Measurements from ENCODE around the gene KCNH8. TPM values are rescaled to one million over a fixed set of nuclear protein-coding genes. Genes with fewer than 3 reads are reported as not detected.

Gene KCNH8
- total RNA-seq, 2 donors from 2014 or later = 0.75 TPM; not detected in 1

DNA sequence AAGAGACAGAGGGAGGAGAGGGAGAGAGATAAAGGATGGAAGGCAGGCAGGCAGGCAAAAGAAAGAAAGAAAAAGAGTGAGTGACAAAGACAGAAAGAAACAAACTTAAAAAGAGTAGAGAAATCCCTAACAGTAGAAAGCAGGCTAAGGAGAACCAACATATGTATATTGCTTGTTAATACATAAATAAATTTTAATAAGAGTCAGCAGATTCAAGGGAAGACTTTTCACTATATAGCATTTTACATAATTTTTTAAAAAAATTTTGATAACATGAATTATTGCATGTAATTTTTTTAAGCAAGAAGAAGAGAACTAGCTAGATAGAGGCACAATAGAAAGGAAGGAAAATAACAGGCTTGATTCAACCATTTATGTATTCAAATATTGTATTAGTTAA is 291.6 kb downstream of the KCNH8 start:
- Mint-ChIP-seq H3K4me3 (no peak overlapping the region), H3K36me3 (ENCODE audit: low read depth) (no peaks in the 10 kb centered on the region), H3K27ac (no peak overlapping the region), H3K27me3 (no peaks in the 10 kb centered on the region), H3K4me1 (no peaks in the 10 kb centered on the region)
- H3K9me3 ChIP-seq (ENCODE audit: control insufficient read depth, low read length, poor library complexity, severe bottlenecking) = no peaks in the 10 kb centered on the region
- DNase-seq = no peak
- ATAC-seq = no peak

DNA sequence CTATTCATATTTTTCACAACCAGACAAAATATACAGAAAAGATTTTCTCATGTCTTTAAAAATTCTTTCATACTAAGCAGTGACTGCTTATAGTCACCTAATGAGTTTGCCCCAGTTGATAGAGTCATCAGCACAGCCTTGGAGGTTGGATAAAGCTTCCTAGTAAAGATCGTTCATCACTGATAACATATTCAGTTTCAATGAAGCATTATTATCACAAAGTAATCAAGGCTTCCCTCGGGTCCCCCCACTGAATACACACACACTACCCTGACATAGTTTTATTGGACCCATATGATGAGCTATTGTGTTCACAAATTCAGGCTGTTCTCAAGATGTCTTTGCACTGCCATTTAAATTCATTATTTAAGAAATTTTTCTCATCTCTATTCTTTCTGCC is 297.8 kb downstream of the KCNH8 start:
- H3K4me1 Mint-ChIP-seq = no peaks in the 10 kb centered on the region
- H3K9me3 ChIP-seq (ENCODE audit: control insufficient read depth, low read length, poor library complexity, severe bottlenecking) = no peaks in the 10 kb centered on the region
- ATAC-seq (no peak), DNase-seq (no peak)
- no peak overlapping the region for H3K27ac Mint-ChIP-seq
- H3K27me3 Mint-ChIP-seq = no peaks in the 10 kb centered on the region
- H3K4me3 Mint-ChIP-seq = no peak overlapping the region
- H3K36me3 Mint-ChIP-seq (ENCODE audit: low read depth) = no peaks in the 10 kb centered on the region

DNA sequence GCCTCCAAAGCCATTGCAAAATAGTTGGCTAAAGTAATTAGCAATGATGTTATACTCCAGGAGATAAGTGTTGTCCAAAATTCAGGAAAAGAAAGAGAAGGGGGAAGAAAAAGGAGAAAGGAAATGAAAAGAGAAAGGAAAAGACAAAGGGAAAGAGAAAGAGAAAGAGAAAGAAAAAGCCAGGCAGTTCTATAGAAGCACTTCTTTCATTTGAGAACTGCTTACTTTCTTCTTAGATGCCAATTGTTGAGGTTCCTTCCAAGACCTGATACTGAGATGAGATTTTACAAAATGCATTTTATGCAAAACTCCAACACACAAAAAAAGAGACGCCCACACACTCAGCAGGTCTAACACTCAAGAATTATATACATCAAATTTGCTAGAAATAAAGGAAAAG is 298.4 kb downstream of the KCNH8 start:
- Mint-ChIP-seq H3K27me3 (no peaks in the 10 kb centered on the region), H3K36me3 (ENCODE audit: low read depth) (no peaks in the 10 kb centered on the region), H3K27ac (no peak overlapping the region), H3K4me3 (no peak overlapping the region), H3K4me1 (no peaks in the 10 kb centered on the region)
- no peak for ATAC-seq
- DNase-seq = no peak
- no peaks in the 10 kb centered on the region for H3K9me3 ChIP-seq (ENCODE audit: control insufficient read depth, low read length, poor library complexity, severe bottlenecking)

DNA sequence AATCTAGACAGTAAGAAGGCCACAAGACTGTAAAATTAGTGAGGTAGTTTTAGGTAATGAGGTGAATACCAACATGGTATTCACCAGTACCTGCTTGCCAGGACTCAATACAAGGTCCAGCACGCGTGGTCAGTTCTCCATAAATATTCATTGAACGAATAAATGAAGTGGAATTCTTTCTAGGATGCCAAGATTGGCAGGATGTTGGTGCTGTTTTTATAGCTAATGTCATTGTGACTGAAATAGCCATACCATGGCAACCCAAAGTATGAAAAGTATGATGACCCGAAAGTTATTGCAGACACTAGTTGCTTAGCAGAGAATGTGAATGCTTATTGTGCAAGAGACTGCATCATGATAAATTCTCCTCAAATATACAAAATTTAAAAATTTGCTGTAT is 307.2 kb downstream of the KCNH8 start:
- DNase-seq (no peak), ATAC-seq (no peak)
- no peak overlapping the region for H3K27ac Mint-ChIP-seq
- no peaks in the 10 kb centered on the region for H3K36me3 Mint-ChIP-seq (ENCODE audit: low read depth)
- no peaks in the 10 kb centered on the region for H3K27me3 Mint-ChIP-seq
- H3K4me3 Mint-ChIP-seq = no peak overlapping the region
- H3K4me1 Mint-ChIP-seq = no peaks in the 10 kb centered on the region
- no peaks in the 10 kb centered on the region for H3K9me3 ChIP-seq (ENCODE audit: control insufficient read depth, low read length, poor library complexity, severe bottlenecking)

DNA sequence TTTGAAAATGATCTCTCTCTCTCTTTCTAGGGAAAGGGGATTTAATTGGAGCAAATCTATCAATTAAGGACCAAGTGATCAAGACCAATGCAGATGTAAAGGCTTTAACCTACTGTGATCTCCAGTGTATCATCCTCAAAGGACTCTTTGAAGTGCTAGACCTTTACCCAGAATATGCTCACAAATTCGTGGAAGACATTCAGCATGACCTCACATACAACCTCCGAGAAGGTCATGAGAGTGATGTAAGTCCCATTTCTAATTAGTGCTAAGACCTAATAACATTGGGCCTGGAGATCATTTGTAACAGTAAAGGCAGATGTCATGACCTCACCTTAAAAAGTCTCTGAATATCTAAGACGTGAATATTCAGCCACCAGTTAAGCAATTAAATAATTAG is 308.4 kb downstream of the KCNH8 start:
- Mint-ChIP-seq H3K36me3 (ENCODE audit: low read depth) (no peaks in the 10 kb centered on the region), H3K27me3 (no peaks in the 10 kb centered on the region), H3K4me3 (no peak overlapping the region), H3K27ac (no peak overlapping the region), H3K4me1 (no peaks in the 10 kb centered on the region)
- no peak for DNase-seq
- H3K9me3 ChIP-seq (ENCODE audit: control insufficient read depth, low read length, poor library complexity, severe bottlenecking) = no peaks in the 10 kb centered on the region
- ATAC-seq = no peak

DNA sequence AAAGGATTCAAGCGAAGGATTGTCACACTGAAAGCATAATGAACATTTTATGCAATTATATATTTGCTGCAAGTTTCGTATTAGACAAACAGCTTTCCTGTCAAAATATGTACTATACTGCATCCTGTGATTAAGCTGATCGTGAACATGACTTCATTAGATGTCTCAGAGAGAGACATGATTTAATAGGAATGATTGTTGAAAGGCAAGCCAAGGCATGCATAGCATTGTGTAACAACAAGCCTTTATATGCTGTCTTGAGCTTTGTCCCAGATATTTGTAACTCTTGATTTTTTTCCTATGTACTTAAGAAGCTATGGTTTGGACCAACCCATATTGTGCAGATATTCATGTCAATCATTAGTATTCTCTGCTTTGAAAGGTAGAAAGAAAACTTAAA is 309.1 kb downstream of the KCNH8 start:
- no peak for DNase-seq
- Mint-ChIP-seq H3K4me1 (no peaks in the 10 kb centered on the region), H3K4me3 (no peak overlapping the region), H3K27me3 (no peaks in the 10 kb centered on the region), H3K36me3 (ENCODE audit: low read depth) (no peaks in the 10 kb centered on the region), H3K27ac (no peak overlapping the region)
- no peak for ATAC-seq
- no peaks in the 10 kb centered on the region for H3K9me3 ChIP-seq (ENCODE audit: control insufficient read depth, low read length, poor library complexity, severe bottlenecking)

DNA sequence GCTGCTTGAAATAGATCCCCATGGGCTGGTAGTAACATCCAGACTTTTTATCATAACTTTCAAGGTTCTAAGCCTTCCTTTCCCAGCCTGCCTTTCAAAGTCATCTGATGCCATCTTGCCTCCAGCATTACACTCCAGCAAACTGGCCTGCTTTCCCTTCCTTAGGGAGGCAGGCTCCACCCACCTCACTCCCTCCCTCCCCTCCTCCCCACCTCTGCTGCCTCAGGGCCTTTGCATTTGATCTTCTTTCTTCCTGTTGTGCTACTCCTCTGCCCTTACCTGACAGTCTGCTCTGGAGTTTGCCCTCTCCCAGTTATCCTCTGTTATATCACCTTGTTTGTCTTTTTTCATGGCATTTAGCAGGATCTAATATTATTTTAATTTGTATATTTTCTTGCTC is 319.5 kb downstream of the KCNH8 start:
- no peaks in the 10 kb centered on the region for H3K9me3 ChIP-seq (ENCODE audit: control insufficient read depth, low read length, poor library complexity, severe bottlenecking)
- Mint-ChIP-seq H3K27me3 (no peaks in the 10 kb centered on the region), H3K36me3 (ENCODE audit: low read depth) (no peaks in the 10 kb centered on the region), H3K4me3 (no peak overlapping the region), H3K4me1 (no peaks in the 10 kb centered on the region), H3K27ac (no peak overlapping the region)
- DNase-seq (no peak), ATAC-seq (no peak)

DNA sequence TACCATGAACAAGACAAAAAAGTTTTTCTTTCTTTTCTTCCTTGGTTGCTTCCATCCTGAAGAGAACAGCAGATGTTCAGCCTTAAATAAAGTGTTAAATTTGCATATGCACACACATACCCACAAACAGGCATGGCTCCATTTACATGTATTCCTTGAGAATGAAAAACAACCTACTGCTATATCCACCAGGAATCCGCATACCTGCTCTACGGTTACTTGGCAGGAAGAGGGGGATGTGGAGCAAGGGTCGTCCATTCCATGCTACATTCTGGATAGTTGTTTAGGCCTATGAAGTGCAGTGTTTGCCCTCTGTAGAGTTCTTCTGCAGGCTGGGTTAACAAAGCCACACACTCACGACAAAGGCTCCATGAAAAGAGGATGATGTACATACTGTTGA is 322.8 kb downstream of the KCNH8 start:
- Mint-ChIP-seq H3K27ac (no peak overlapping the region), H3K36me3 (ENCODE audit: low read depth) (no peaks in the 10 kb centered on the region), H3K27me3 (no peaks in the 10 kb centered on the region), H3K4me1 (no peaks in the 10 kb centered on the region), H3K4me3 (no peak overlapping the region)
- ATAC-seq = no peak
- no peaks in the 10 kb centered on the region for H3K9me3 ChIP-seq (ENCODE audit: control insufficient read depth, low read length, poor library complexity, severe bottlenecking)
- no peak for DNase-seq

DNA sequence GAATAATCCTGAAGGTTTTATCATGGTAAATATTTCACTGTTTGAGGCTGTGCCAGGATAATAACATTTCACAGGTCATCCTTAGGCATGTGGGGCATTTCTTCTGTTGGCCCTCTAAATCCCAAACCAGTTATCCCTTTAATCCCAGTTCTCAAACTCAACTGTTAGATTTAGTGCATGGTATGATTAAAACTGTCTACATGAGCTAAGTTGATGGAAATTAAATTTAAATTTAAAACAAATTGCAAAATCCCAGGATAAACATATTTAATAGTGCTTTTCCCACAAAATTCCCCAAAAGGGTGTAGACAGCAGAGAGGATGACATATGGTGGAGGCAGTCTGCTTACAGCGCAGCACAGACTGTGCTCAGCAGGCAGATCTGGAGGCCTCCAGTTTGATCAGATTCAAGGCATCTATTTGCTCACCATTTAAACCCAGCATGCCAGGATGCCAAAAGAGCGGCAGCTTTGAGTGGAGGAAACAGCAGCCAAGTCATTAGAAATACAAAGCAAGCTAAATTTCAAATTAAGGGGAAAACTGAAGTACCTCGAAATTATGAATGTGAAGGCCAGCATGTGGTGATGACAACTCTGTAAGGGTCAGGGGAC is 325.8 kb downstream of the KCNH8 start:
- Mint-ChIP-seq H3K4me3 (no peak overlapping the region), H3K4me1 (no peaks in the 10 kb centered on the region), H3K36me3 (ENCODE audit: low read depth) (no peaks in the 10 kb centered on the region), H3K27me3 (no peaks in the 10 kb centered on the region), H3K27ac (no peak overlapping the region)
- H3K9me3 ChIP-seq (ENCODE audit: control insufficient read depth, low read length, poor library complexity, severe bottlenecking) = no peaks in the 10 kb centered on the region
- DNase-seq (no peak), ATAC-seq (no peak)

DNA sequence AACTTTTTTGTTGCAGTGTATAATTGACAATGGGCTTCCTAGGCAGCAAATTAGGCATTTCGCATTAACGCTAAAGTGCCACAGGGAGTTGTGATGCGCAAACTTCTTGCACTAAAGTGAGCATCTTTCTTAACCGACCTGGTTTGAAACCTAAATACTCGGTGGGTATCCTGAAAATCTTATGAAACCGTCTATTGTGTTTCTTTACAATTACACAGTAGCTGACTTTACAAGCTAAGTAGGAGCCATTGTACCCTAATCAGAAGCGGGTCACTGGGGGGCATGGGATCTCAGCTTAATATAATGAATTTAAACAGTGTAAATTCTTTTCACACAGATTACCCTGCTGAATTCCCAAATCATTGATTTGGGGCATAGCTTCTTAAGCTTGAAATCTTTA is 328.0 kb downstream of the KCNH8 start:
- Mint-ChIP-seq H3K4me3 (no peak overlapping the region), H3K36me3 (ENCODE audit: low read depth) (no peaks in the 10 kb centered on the region), H3K4me1 (no peaks in the 10 kb centered on the region), H3K27me3 (no peaks in the 10 kb centered on the region), H3K27ac (no peak overlapping the region)
- DNase-seq (no peak), ATAC-seq (no peak)
- no peaks in the 10 kb centered on the region for H3K9me3 ChIP-seq (ENCODE audit: control insufficient read depth, low read length, poor library complexity, severe bottlenecking)

DNA sequence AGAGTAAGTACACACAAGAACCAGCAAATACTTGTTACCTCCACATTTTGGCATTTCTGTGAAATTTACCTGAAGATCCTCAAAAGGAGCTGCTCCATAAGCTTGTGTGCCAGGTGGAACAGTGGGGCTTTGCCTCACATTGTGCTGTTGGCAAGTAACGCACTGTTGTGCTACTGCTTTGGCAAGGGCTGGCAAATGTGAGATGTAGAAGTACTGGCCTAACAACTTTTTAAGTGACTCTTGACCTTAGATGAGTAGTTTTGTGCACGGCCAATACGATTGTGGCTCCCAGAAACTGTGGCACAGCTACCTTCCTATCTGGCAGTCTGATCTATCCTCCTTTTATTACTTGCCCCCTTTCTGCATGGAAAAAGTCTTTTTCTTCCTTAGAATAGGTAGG is 337.0 kb downstream of the KCNH8 start:
- DNase-seq = no peak
- H3K36me3 Mint-ChIP-seq (ENCODE audit: low read depth) = no peaks in the 10 kb centered on the region
- H3K27ac Mint-ChIP-seq = no peak overlapping the region
- ATAC-seq = no peak
- no peaks in the 10 kb centered on the region for H3K27me3 Mint-ChIP-seq
- no peaks in the 10 kb centered on the region for H3K9me3 ChIP-seq (ENCODE audit: control insufficient read depth, low read length, poor library complexity, severe bottlenecking)
- H3K4me1 Mint-ChIP-seq = no peaks in the 10 kb centered on the region
- no peak overlapping the region for H3K4me3 Mint-ChIP-seq

DNA sequence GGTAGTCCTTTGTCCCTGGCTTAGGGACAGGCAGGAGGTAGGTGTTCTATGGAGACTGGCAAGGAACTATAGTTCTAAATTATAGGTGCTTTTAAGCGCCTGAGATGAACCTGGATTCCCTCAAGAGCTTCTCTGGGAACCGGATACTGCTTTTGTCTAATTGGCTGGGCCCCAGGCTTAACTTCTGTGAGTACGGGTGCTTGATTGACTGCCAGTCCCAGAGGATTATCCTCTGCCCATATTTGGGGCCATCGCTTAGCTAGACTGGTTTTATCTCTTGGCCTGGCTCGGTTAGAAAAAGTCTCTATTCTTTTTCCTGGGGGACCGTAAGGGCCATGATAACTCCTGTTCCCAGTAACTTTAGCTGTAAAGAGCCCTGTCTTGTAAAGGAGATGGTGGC is 339.1 kb downstream of the KCNH8 start:
- no peak overlapping the region for H3K4me3 Mint-ChIP-seq
- ATAC-seq (no peak), DNase-seq (no peak)
- H3K36me3 Mint-ChIP-seq (ENCODE audit: low read depth) = no peaks in the 10 kb centered on the region
- H3K4me1 Mint-ChIP-seq = no peaks in the 10 kb centered on the region
- no peaks in the 10 kb centered on the region for H3K27me3 Mint-ChIP-seq
- H3K27ac Mint-ChIP-seq = no peak overlapping the region
- H3K9me3 ChIP-seq (ENCODE audit: control insufficient read depth, low read length, poor library complexity, severe bottlenecking) = no peaks in the 10 kb centered on the region

DNA sequence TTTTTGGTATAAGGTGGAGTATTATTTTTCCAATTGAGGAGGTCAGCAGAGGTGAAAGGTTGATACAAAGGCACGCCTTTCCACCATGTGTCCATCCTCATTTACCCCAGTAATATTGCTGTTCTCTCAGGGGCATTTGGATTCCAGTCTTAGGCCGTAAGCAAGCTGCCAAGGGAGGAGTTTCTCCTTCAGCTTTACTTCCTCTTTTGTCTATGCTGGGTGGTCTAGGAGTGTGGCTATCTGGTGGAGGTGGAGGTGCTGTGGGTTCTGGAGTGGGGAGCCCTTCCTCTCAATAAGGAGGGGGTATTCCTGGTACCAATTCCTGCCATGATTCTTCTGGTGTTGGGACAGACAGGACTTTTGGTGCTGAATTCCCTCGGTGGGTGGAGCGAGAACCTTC is 340.6 kb downstream of the KCNH8 start:
- H3K27ac Mint-ChIP-seq = no peak overlapping the region
- no peaks in the 10 kb centered on the region for H3K9me3 ChIP-seq (ENCODE audit: control insufficient read depth, low read length, poor library complexity, severe bottlenecking)
- no peaks in the 10 kb centered on the region for H3K36me3 Mint-ChIP-seq (ENCODE audit: low read depth)
- ATAC-seq (no peak), DNase-seq (no peak)
- H3K4me3 Mint-ChIP-seq = no peak overlapping the region
- no peaks in the 10 kb centered on the region for H3K27me3 Mint-ChIP-seq
- no peaks in the 10 kb centered on the region for H3K4me1 Mint-ChIP-seq

DNA sequence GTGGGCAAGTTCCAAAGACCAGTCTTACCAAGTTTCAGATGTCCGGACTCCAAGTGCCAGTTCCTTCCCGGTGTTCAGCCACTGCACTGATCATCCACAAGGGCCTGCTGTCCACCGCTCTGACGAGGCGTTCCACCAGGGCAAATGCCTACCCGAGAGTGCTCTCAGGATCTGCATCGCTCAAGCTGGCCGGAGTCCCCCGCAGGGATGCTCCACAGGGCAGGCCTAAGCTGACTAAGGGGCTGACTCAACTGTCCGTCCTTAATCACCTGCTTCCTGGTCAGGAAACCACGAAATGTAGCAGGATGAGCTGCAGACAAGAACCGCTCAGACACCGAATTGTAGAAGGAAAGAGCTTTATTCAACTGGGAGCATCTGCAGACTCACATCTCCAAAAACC is 341.6 kb downstream of the KCNH8 start:
- H3K9me3 ChIP-seq (ENCODE audit: control insufficient read depth, low read length, poor library complexity, severe bottlenecking) = no peaks in the 10 kb centered on the region
- H3K27ac Mint-ChIP-seq = no peak overlapping the region

More for the DNA sequence above, 341.6 kb downstream of the KCNH8 start:
- no peak for ATAC-seq
- Mint-ChIP-seq H3K4me1 (no peaks in the 10 kb centered on the region), H3K4me3 (no peak overlapping the region), H3K27me3 (no peaks in the 10 kb centered on the region), H3K36me3 (ENCODE audit: low read depth) (no peaks in the 10 kb centered on the region)
- no peak for DNase-seq
